GM18507 (cell line): ENCODE measurements around the gene RAVER2.
A peak's percentile ranks its signal among the peaks of the same experiment; 100 is the strongest.
"Not testable (repeated sequence)": the region's sequence is repeated elsewhere in the genome, so short reads cannot be mapped to it uniquely, and the experiment has no call there.

Source experiments
- DNase-seq: peaks from one replicate; pipeline ENCODE4 v3.0.0; 2011; ENCODE audit warnings: low read depth; ENCODE audit not compliant: insufficient read length; ENCODE audit errors: extremely low spot score
- FAIRE-seq: peaks from 2 replicates; lab custom pipeline; 2011; peaks lifted over from hg19 to GRCh38; lab: Jason Lieb, UNC

RAVER2 gene

GRCh38 chr1:64790832-64791487 lies 46.1 kb downstream of the RAVER2 start:
- no peak for DNase-seq
- no peak for FAIRE-seq

GRCh38 chr1:64798872-64799271 lies 54.0 kb downstream of the RAVER2 start:
- DNase-seq (no peak), FAIRE-seq (no peak)

GRCh38 chr1:64801851-64802523 lies 57.1 kb downstream of the RAVER2 start:
- FAIRE-seq (no peak), DNase-seq (no peak)

GRCh38 chr1:64809309-64809708 lies 64.4 kb downstream of the RAVER2 start:
- DNase-seq (no peak), FAIRE-seq (no peak)

GRCh38 chr1:64810001-64810400 lies 65.1 kb downstream of the RAVER2 start:
- DNase-seq (no peak), FAIRE-seq (no peak)

GRCh38 chr1:64811131-64811530 lies 66.3 kb downstream of the RAVER2 start:
- FAIRE-seq (no peak), DNase-seq (no peak)

- FAIRE-seq: no peak
Measured at GRCh38 chr1:64814427-64814826, 69.6 kb downstream of the RAVER2 start.

GRCh38 chr1:64817364-64817763 lies 72.5 kb downstream of the RAVER2 start:
- FAIRE-seq, DNase-seq: not testable (repeated sequence)

More at GRCh38 chr1:64814427-64814826, 69.6 kb downstream of the RAVER2 start:
- DNase-seq: no peak

GRCh38 chr1:64820572-64820971 lies 75.7 kb downstream of the RAVER2 start:
- DNase-seq, FAIRE-seq: not testable (repeated sequence)

- no peak for FAIRE-seq
- no peak for DNase-seq
Measured at GRCh38 chr1:64822621-64823020, 77.7 kb downstream of the RAVER2 start.

GRCh38 chr1:64823691-64824476 lies 79.0 kb downstream of the RAVER2 start:
- DNase-seq (no peak), FAIRE-seq (peak; percentile 92)

- DNase-seq: no peak
- peak; percentile 88 for FAIRE-seq
Measured at GRCh38 chr1:64826991-64827390, 82.1 kb downstream of the RAVER2 start.

GRCh38 chr1:64828829-64829228 lies 84.0 kb downstream of the RAVER2 start:
- FAIRE-seq: peak; percentile 73
- DNase-seq: no peak

- no peak for FAIRE-seq
- no peak for DNase-seq
Measured at GRCh38 chr1:64829411-64830029, 84.6 kb downstream of the RAVER2 start.

GRCh38 chr1:64830030-64830651 lies 85.3 kb downstream of the RAVER2 start:
- no peak for DNase-seq
- FAIRE-seq: no peak

- FAIRE-seq (no peak), DNase-seq (no peak)
Measured at GRCh38 chr1:64834734-64835133, 89.9 kb downstream of the RAVER2 start.

- no peak for DNase-seq
- FAIRE-seq: no peak
Measured at GRCh38 chr1:64836802-64837201, 91.9 kb downstream of the RAVER2 start.

GRCh38 chr1:64838486-64838885 lies 93.6 kb downstream of the RAVER2 start:
- FAIRE-seq: no peak
- no peak for DNase-seq

GRCh38 chr1:64839261-64839660 lies 94.4 kb downstream of the RAVER2 start:
- DNase-seq (no peak), FAIRE-seq (no peak)
